HL-60/S4 (cell line): ENCODE measurements around the gene MBOAT1.

Experiments used
- in situ Hi-C: fragments of 300-500 bp; cut with MboI; formaldehyde crosslinking; loops from 2 replicates; pipeline ENCODE4 v1.14.3; 2022; ENCODE audit warnings: low sequenced_read_pairs

MBOAT1 gene

GRCh38 chr6:20234136-20234535 lies 21.9 kb upstream of the MBOAT1 start:
- in situ Hi-C loops, result no loop called here

DNA sequence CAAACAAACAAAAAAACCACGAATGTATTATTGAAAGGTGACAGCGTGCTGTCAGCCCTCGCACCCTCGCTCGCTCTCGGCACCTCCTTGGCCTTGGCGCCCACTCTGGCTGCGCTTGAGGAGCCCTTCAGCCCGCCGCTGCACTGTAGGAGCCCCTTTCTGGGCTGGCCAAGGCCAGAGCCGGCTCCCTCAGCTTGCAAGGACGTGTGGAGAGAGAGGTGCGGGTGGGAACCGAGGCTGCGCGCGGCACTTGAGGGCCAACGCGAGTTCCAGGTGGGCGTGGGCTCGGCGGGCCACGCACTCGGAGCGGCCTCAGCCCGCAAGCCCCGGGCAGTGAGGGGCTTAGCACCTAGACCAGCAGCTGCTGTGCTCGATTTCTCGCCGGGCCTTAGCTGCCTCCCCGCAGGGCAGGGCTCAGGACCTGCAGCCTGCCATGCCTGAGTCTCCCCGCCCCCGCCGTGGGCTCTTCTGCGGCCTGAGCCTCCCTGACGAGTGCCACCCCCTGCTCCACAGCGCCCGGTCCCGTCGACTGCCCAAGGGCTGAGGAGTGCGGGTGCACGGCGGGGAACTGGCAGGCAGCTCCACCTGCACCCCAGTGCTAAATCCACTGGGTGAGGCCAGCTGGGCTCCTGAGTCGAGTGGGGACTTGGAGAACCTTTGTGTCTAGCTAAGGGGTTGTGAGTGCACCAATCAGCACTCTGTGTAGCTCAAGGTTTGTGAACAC lies 20.9 kb upstream of the MBOAT1 start:
- in situ Hi-C loops, result no loop called here

DNA sequence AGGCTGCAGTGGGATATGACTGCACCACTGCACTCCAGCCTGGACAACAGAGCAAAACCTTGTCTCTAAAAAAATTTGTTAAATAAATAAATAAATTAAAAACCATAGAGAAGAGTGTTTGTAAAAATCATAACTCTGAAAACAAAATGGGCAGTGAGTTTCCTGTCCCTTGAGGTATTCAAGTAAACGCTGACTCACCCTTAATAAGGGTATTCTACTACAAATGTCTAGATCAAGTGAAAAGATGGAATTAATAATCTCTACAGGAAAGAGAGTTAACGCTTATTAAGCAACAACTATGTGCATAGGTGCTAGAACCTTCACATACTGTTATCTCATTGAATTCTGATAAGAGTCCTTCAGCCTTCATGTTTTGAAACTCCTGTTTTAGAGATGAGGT lies 19.9 kb upstream of the MBOAT1 start:
- in situ Hi-C loops, result no loop called here

DNA sequence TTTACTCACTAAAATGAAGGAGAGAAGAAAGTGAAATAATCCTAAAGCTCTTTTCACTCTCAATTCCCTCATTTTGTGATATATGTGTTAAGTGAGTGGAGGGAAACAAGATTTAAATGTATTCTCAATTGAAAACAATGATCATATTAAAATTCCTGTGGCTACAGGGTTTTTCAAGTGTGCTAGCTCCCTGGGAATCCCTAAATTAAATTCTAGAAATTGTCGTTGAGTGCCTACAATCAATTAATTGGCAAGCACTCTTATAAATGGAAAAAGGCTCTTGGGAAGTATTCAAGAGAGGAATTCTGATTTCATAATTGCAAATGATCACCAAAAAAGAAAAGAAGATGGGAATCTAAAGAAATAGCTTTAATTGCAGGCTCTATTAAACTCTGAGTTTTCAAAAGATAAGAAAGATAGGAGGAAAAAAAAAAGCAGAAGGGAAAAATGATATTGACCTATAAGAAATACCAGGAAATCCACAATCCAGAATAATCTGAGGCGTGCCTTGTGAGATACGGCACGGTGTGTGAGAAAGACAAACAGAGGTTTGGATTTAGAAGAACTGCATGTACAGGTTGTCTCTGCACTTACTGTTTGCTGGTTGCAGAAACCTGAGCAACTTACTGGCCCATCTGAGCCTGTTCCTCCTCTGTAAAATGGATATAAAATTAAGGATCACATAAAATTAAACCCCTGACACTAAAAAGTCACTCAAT lies 18.3 kb upstream of the MBOAT1 start:
- in situ Hi-C loops, result no loop called here

GRCh38 chr6:20229881-20230280 lies 17.6 kb upstream of the MBOAT1 start:
- in situ Hi-C loops, result no loop called here

DNA sequence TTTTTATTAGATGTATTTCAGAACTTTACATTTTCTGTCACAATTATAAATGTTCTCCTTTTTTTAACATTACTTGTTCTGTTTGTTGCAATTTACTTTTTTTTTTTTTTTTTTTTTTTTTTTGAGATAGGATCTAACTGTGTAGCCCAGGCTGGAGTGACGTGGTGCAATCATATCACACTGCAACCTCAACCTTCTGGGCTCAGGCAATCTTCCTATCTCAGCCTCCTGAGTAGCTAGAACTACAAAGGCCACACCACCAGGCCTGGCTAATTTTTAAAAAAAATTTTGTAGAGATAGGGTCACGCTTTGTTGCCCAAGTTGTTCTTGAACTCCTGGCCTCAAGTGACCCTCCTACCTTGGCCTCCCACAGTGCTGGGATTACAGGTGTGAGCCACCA lies 15.1 kb upstream of the MBOAT1 start:
- in situ Hi-C loops, result no loop called here

DNA sequence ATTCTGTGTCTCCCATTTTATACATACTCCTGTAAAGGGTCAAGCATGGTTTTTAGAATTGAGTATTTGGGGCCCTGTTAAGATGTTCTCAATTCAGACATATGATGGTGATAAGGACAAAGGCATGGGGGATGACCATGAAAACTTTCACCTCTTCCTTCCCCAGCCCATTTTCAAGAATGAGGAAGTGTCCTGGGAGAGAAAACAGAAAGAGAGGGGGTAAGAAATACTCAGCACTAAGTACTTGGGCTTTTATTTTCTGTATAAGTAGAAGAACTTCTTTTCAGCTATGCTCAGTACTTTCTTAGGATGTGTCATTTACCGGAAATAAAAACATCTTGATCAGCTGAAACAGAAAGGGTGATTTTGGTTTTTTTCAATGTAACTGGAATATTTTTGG lies 10.9 kb upstream of the MBOAT1 start:
- in situ Hi-C loops, result no loop called here

- in situ Hi-C loops, result no loop called here
These were observed 9.2 kb upstream of the MBOAT1 start for GRCh38 chr6:20221421-20221820.

DNA sequence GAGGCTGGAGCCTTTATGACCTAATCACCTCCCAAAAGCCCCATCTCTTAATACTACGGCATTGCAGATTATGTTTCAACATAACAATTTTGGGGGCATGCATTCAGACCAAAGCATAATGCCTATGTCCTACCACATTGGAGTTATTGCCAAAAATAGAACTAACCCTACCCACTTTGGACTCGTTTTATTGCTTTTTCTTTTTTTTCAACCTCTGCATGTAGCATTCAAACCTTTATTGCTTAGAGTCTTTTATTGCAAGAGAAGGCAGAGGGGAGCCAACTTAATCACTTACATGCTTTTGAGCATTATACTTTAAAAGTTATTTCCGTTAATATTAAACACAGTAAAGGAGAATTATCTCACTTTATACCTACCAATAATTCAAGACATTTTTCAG lies 8.1 kb upstream of the MBOAT1 start:
- in situ Hi-C loops, result no loop called here

- in situ Hi-C loops, result no loop called here
These were observed 5.6 kb upstream of the MBOAT1 start for GRCh38 chr6:20217891-20218290.

DNA sequence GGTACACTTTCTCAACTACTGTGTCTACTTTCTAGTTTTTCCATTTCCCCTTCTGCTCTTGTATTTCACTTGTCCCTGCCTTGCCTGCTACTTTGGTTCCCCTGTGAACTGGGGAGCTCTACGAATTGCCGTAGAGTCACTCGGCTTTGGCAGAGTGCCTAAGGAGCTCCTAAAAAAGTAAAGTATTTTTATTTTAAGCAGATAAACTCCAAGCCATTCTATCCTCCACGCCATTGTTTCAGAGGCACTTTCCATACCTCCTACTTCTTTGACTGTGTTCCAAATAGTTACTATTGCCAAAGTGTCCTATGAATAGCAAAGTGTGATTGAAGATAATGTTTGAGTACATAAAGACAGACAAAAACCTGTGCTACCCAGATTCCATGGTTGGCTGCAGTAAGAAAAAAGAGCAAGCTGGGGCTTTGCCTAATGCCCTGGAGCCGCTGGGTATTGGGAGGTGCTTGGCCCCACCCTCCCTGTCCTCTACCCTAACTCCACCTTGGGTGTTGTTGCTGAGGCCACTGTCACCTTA lies 5.1 kb upstream of the MBOAT1 start:
- in situ Hi-C loops, result no loop called here

DNA sequence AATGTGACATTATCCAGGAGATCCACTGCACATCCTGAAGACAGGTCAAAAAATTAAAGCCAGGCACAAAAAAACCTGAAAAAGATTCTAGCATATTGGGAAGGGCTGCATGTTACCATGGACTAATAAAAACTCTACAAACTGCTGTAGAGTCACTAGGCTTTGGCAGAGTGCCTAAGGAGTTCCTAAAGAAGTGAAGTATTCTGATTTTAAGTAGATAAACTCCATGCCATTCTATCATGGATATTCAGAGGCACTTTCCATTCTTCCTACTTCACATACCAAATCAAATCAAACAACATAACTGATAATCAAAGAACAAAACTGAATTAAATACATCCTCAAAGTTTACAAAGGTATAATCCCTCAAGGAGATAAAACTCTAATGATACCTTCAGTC lies 3.0 kb upstream of the MBOAT1 start:
- in situ Hi-C loops, result no loop called here

GRCh38 chr6:20213271-20213798 lies 1.1 kb upstream of the MBOAT1 start:
- in situ Hi-C loops, result no loop called here

DNA sequence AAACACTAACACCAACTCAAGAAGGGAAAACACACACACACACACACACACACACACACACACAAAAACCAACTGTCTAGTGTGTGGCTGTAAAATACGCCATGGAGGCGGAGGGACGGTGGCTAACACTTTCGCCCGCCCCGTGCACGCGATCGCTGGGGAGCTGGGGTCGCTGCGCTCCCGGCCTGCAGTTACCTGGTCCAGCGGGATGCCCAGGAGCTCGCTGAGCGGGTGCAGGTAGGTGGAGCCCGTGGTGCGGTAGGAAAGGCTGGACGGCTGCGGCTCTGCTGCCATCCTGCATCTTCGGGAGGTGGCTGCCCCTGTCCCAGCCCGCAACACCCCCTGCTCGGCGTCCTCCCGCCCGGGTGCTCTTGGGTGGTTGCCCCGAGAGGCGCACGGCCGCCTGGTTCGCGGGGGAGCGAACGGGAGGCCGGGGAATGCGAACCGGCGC lies 303 bp downstream of the MBOAT1 start:
- in situ Hi-C loops, result no loop called here

GRCh38 chr6:20211037-20211940 lies 980 bp downstream of the MBOAT1 start:
- in situ Hi-C loops, result no loop called here

GRCh38 chr6:20210158-20210557 lies 2.1 kb downstream of the MBOAT1 start:
- in situ Hi-C loops, result no loop called here

GRCh38 chr6:20208687-20209378 lies 3.4 kb downstream of the MBOAT1 start:
- in situ Hi-C loops, result no loop called here

DNA sequence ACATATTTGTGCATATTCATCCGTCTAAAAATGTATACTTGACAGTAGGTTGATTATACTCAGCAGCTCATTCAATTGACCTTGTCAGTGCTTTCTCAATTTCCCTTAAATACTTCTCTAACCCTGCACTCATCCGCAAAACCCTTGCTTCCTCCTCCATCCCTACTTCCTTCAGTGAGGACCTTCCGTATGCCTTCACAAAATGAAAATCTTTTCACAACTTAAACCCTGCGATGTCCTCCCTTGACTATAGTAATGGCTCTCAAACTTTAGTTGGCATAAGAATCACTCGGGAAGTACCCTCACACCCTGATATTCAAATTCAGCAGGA lies 5.2 kb downstream of the MBOAT1 start:
- in situ Hi-C loops, result no loop called here

- in situ Hi-C loops, result no loop called here
These were observed 6.5 kb downstream of the MBOAT1 start for GRCh38 chr6:20205722-20206161.

- in situ Hi-C loops, result no loop called here
These were observed 7.8 kb downstream of the MBOAT1 start for GRCh38 chr6:20204512-20204894.
